Measurements from ENCODE around the gene ACKR2. TPM values are rescaled to one million over a fixed set of nuclear protein-coding genes. Genes with fewer than 3 reads are reported as not detected.

ACKR2 gene
- polyA plus RNA-seq (ENCODE audit: insufficient read length in 10 of 10), result under 1 TPM; 0.17 to 0.72 (median 0.55) TPM
- long read RNA-seq, donor 1, partial matches to known transcripts, result 0 of 1 reads
- long read RNA-seq, donor 1, other reads (novel, unspliced or antisense), result 0 of 1 reads
- long read RNA-seq, donor 2, result 0 reads
- long read RNA-seq, donor 3, result 0 reads
- long read RNA-seq, donor 4, result 0 reads
- long read RNA-seq, donor 5, result 0 reads
- long read RNA-seq, donor 6, result 0 reads
- long read RNA-seq, donor 7, result 0 reads
- long read RNA-seq, donor 8, result 0 reads
- long read RNA-seq, donor 9, result 0 reads

GRCh38 chr3:42809202-42809601 lies at the start of gene ACKR2:
ACKR2 (plus strand) TSS chr3:42809445; CDS start chr3:42864503, 55,058 bp downstream.
- DNase-seq, result no peak

GRCh38 chr3:42762046-42762724 lies 47.1 kb upstream of the ACKR2 start:
- DNase-seq, result no peak

GRCh38 chr3:42763021-42763420 lies 46.2 kb upstream of the ACKR2 start:
- DNase-seq, result no peak

- no peak for DNase-seq
Observed at GRCh38 chr3:42764115-42764514, 45.1 kb upstream of the ACKR2 start.

GRCh38 chr3:42764561-42765295 lies 44.5 kb upstream of the ACKR2 start:
- no peak for DNase-seq

GRCh38 chr3:42769477-42770131 lies 39.6 kb upstream of the ACKR2 start:
- no peak for DNase-seq

- no peak for DNase-seq
Observed at GRCh38 chr3:42771271-42771670, 38.0 kb upstream of the ACKR2 start.

GRCh38 chr3:42772670-42773408 lies 36.4 kb upstream of the ACKR2 start, which contains the start of gene CCDC13:
CCDC13 (minus strand) TSS chr3:42773253; CDS start chr3:42758345, 14,908 bp downstream.
- DNase-seq, result peak; percentile 89 to 97 (median 95)

GRCh38 chr3:42773409-42773751 lies 35.9 kb upstream of the ACKR2 start:
- DNase-seq, result no peak

- DNase-seq, result peak in 1 of 3 donors; percentile 24
Observed at GRCh38 chr3:42778644-42779043, 30.6 kb upstream of the ACKR2 start.

- no peak for DNase-seq
Observed at GRCh38 chr3:42780398-42780797, 28.8 kb upstream of the ACKR2 start.

- peak; percentile 66 to 83 (median 82) for DNase-seq
Observed at GRCh38 chr3:42780892-42781700, 28.1 kb upstream of the ACKR2 start.

GRCh38 chr3:42786212-42786611 lies 23.0 kb upstream of the ACKR2 start:
- DNase-seq, result no peak

GRCh38 chr3:42786631-42787030 lies 22.6 kb upstream of the ACKR2 start:
- no peak for DNase-seq

GRCh38 chr3:42790714-42791229 lies 18.5 kb upstream of the ACKR2 start:
- DNase-seq, result no peak

GRCh38 chr3:42795621-42796181 lies 13.5 kb upstream of the ACKR2 start:
- DNase-seq, result no peak

- no peak for DNase-seq
Observed at GRCh38 chr3:42796332-42796885, 12.8 kb upstream of the ACKR2 start.

- DNase-seq, result no peak
Observed at GRCh38 chr3:42799376-42799775, 9.9 kb upstream of the ACKR2 start.

GRCh38 chr3:42800251-42800650 lies 9.0 kb upstream of the ACKR2 start:
- no peak for DNase-seq

All from muscle of back (tissue), 13 donors.